ENCODE data around the gene EPHB1.
"Not testable (repeated sequence)": the region's sequence is repeated elsewhere in the genome, so short reads cannot be mapped to it uniquely, and the experiment has no call there.

Gene EPHB1

DNA sequence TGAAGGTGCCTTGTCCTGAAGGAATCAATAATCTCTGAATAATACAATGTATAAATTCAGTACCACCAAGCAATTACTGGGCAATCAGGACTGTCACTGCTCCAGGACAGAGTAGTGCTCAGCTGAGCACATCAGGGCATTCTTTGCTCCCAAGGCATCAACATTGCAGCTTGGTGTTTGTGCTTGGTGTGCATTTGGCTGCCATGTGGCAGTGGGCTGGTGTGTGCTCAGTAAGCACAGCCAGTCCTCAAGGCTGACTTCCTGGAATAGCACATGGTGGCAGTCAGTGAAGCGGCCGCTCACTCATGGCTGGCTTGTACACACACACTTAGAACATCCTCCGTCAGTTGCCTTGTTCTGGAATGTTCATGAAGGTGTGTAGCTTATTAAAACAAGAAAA is 217.0 kb downstream of the EPHB1 start:
- DNase-seq, result no peak

DNA sequence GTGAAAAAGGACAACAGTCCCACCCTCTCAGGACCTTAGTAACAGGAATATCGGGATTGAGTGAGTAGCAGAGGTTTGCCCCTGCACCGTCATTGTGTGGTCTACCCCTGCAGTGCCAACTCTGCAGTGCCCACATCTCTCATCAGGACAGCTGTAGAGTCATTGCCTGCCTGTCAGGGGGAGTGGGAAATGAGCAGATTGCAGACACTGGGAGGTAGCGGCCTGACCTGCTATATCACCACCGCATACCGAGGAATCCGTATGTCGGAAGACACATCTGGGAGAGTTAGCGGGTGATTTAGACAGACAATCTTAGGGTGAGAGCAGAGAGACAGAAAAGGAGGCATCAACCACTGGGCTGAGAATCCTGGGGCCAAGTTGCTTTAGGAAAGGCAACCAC is 218.1 kb downstream of the EPHB1 start:
- no peak for DNase-seq

DNA sequence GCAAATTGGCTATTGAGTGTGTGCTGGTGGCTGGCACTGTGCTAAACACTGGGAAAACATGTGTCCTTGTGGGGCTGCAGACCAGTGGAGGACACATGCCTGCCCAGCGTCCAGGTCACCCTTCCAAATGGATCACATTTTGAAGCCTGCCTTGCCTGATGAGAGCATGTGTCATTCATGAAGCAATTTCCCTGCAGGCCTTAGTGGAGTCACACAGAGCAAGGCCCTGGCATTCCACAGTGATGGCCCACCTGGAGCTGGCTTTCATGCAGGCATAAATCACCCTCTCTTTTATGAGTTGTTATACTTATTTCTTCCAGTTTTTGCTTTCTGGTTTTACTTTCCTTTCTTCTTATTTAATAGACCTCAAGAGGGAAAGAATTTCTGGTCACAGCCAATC is 219.5 kb downstream of the EPHB1 start:
- no peak for DNase-seq

DNA sequence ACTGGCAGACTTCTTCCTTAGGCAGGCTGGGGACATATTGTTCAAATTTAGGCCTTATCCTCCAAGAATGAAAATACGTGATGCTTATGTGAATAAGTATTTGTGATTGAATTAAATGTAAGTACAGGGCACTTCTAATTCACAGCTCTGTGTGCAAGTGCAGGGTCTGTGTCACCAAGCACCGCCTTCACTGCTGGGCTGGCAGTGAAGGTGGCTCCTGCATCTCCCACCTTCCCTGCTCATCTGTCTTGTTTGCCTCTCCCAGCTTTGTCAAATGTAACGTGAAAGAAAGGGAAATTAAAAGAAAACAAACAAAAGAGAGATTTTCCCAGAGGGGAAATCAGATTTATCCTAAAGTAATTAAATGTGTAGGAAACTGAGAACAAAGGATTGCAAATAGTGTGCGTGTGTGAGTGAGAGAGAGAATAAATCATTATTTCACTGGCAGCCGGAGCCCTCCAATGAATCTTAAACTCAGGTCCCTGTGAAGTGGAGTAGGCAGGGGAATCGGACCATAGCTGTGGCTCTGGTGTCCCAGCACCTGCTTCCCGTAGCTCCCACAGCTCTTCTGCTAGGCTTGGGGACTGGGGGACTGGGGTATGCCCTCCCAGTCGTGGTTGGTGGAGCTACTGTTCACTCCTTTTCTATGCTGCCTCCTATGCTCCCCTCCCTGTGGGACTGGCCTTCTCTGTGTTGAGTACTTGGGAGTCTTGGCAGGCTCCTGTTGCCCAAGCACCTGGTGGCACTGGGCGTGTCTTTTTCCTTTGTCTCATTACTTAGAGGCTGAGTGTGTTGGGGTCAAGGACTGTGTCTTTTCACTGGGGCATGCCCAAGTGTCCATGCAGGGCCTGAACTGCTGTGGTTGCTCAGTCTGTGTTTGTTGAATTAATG is 222.2 kb downstream of the EPHB1 start:
- DNase-seq, result no peak

DNA sequence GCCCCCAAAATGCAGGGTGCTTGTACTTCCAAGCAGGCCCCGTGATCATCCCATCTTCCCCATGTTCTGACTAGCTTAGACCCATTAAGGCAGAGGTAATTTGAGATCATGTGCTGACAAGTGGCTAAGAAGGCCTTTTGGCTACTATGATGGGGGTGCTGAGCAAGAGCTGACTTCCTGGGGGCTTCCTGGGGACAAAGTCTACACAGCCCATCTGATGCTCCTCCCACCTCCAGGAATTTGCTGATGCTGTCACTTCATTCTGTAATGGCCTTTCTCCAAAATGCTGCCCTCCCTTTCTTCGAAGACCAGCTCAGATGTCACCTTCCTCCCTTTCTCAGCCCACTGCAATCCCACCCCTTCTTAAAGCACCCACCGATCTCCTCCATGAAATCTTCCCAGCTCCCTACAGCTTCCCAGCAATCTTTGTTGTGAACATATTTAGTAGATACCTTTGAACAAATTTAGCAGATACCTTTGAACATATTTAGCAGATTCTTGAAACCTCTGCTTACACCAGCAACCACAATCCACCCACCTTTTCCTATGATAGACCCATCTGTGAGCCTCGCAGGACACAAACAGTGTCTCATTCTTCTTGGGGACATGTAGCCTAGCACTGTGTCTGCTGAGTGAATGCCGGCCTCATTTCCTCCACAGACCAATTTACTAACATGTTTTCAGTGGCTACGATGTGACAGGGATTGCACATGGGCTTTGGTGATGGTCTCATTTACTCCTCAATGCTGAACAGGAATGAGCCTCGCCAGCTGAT is 223.3 kb downstream of the EPHB1 start:
- no peak for DNase-seq

DNA sequence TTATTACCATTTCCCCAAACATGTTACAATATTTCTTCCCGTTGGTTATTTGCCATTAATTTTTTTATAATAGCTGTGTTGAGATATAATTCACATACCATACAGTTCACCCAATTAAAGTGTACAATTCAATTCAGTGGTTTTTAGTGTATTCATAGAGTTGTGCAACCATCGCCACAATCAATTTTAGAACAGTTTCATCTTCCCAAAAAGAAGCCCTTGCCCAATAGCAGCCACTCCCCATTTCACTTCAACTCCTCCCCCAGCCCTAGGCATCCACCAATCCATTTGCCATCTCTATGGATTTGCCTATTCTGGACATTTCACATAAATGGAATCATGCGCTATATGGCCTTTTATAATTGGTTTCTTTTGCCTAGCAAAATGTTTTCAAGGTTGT is 225.1 kb downstream of the EPHB1 start:
- DNase-seq, result no peak

DNA sequence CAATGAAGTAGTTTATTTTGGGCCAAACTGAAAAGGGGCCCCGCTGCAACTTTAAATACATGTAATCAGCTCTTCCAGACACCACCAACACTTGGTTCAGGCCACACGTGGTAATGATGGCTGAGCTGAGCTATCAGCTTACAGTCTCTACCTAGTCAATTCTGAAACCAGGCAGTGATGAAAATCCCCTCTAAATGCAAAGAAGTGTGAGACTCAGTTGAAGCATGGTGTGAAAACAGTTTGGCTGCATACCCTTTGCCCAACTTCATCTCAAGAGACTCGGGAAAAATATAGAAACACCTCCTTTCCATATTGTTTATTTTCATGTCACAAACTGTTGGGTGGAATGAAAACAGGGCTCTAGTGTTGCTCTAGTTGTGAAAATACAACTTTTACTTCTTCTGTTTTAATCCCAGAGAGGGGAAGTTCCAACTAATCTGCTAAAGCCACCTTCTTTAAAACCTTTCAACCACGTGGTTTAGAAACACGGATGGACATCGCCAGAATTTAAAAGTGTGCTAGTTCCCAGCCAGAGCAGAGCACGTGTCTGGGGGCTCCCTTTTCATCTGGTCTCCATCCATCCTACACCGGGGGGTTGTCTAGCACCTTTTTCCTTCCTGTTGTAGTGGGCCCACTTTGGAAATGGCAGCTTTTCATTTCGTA is 229.1 kb downstream of the EPHB1 start:
- no peak for DNase-seq

DNA sequence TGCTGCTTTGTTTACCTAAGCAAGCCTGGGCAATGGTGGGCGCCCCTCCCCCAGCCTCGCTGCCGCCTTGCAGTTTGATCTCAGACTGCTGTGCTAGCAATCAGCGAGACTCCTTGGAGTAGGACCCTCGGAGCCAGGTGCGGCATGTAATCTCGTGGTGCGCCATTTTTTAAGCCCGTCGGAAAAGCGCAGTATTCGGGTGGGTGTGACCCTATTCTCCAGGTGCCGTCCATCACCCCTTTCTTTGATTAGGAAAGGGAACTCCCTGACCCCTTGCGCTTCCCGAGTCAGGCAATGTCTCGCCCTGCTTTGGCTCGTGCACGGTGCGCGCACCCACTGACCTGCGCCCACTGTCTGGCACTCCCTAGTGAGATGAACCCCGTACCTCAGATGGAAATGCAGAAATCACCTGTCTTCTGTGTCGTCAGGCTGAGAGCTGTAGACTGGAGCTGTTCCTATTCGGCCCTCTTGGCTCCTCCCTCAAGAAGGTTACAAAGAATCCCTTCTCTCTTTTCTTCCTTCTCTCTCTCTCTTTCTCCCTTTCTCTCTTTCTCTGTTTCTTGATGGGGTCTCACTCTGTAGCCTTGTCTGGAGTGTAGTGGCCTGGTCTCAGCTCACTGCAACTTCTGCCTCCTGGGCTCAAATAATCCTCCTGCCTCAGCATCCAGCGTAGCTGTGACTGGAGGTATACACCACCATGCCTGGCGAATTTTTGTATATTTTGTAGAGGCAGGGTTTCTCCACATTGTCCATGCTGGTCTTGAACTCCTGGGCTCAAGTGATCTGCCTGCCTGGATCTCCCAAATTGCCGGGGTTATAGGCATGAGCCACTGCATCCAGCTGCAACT is 235.9 kb downstream of the EPHB1 start:
- DNase-seq, result not testable (repeated sequence)

DNA sequence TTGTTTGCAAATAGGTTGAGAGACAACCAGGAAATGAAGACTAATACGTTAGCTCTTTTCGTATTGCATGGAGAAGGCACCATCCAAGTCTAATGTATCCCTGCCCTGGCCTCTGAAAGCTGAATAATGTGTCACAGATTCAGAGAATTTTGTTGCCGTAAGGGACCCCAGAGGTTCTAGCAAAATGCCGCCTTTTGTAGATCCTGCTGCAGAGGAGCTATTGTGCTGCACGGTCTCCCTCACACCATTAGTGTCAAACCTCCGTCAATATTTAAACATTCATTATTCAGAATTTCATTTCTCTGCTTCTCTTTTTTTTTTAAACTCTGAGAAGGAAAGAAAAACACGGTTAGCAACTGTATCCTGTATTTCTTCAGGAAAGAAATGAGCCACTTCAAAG is 238.7 kb downstream of the EPHB1 start:
- DNase-seq, result no peak

DNA sequence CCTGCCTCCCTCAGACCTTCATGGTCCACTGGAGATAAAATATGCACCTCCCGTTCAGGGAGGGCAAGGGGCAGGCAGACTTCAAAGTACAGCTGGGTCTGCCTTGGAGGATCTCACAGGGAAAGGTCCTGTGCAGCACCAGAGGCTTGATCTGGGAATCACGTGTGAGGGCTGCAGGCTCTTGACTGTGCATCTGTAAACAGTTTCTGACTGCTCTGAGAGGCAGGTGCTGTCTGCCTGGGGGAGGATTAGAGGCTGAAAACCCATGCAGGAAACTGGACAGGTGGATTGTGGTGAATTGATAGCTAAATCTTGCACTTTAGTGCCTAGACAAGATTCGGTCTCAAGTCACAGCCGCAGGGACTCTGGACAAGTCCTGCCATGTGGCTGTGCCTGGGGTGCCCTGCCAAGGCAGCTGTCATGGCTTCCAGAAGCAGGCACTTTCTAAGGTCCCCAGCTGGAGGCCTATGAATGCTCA is 239.3 kb downstream of the EPHB1 start:
- no peak for DNase-seq

DNA sequence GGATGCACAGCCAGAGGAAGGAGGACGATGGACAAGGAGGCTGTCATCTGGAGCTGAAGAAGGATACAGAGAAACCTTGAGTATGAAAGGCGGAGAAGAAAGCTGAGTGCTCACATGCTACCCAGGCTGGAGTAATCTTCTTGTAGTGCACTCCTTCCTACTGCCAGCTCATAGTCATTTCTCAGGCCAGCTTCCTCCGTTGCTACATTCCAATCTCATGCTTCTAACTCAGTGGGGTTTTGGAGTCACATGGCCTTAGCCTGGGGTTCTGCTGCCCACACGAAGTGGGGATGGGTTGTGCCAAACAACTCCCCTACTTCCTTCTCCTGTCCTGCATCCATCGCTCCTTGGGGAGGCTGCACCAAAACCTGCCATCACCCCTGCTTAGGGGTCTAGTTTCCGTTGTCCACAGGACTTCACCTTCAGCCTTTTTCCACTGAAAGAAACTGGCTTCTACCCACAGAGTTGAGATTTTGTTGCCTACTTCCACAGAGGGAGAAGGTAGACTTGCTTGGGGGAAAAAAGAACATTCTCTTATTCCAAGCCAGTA is 239.9 kb downstream of the EPHB1 start:
- no peak for DNase-seq

DNA sequence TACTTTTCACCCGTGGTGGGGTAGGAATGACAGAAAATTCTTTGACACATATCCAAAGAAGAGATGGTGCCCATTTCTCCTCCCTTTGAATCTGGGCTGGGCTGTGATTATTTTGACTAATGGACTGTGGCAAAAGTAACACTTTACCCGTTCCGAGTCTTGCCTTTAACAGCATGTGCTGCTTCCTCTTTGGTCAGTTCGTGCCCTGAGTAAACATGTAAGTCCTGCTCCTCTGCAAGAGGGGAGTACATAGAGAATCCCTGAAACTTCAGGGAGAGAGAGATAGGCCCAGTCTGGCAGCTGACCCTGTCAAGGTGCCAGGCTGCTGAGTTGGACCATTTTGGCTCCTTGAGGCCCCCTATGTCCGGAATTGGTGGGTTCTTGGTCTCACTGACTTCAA is 243.1 kb downstream of the EPHB1 start:
- no peak for DNase-seq

DNA sequence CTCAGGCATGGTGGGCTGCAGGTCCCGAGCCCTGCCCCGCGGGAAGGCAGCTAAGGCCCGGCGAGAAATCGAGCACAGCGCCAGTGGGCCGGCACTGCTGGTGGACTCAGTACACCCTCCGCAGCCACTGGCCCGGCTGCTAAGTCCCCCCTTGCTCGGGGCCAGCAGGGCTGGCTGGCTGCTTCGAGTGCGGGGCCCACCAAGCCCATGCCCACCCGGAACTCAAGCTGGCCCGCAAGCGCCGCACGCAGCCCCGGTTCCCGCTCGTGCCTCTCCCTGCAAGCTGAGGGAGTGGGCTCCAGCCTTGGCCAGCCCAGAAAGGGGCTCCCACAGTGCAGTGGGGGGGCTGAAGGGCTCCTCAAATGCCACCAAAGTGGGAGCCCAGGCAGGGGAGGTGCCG is 244.5 kb downstream of the EPHB1 start:
- DNase-seq, result not testable (repeated sequence)

DNA sequence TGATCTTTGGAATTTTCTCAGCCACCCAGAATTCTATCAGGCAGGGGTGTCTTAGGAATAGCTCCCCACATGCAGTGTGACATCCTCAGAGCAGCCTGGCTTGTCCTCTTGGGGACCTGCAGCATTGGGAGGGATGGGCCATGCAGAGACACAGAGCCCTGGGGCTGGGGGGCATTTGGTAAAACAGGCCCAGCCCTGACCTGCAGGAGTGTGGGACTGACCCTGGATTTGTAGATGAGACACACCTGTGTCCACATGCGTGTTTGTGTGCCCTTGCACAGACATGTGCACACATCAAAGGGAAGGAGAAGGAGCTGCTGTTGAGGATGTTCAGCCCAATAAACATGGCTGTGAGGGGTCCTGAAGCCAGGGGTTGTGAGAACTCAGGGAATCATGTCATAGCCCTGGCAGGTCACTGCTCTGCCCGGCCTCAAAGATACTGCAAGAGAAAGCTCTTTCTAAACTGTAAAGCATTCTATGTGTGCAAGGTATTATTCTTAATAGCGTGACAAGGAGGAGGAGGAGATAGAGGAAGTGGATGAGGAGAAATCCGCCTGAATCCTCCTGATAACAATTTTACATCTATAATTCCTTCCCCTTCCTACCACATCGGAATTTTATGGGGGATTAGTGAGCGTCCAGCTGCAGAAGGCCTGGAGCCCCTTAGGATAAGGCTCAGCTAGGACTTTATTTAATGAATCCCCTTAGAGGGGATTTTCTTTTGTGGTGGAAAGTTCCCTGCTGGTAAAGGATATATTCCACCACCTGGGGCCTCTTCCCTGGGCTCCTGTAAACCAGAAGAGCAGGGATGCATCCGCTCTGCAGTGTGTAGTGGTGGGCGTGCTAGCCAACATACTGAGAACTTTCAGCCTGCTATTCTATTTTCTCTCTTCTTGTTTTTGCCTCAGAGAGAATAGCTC is 245.5 kb downstream of the EPHB1 start:
- no peak for DNase-seq

DNA sequence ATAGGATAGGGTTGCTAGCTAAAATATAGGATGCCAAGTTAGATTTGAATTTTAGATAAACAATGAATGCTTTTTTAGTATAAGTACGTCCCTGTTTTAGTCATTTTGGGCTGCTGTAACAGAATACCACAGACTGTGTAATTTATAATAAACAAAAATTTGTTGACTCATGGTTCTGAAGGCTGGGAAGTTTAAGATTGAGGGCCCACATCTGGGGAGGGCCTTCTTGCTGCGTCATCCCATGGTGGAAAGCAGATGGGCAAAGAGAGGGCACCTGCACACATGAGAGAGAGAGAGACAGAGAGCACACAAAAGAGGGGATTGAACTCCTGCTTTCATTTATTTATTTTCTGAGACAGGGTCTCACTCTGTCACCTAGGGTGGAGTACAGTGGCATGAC is 246.5 kb downstream of the EPHB1 start:
- no peak for DNase-seq

DNA sequence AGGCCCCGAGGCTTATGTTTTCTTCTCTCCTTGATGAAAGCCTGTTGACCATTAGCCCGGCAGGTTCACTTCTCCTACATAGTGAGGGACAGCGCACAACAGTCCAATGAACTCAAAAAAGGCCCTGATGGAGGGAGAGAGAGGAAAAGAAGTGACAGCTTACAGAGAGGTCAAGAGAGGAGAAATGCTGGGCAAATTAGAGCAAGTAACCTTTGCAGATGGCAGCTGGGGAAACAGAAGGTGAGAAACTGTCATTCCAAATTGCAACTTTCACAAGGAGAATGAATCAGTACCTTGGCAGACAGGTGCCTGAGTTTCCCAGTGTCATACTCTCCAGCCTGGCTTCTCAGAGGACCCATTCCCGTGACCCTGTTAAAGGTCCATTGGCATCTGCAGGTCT is 252.0 kb downstream of the EPHB1 start:
- DNase-seq, result no peak

DNA sequence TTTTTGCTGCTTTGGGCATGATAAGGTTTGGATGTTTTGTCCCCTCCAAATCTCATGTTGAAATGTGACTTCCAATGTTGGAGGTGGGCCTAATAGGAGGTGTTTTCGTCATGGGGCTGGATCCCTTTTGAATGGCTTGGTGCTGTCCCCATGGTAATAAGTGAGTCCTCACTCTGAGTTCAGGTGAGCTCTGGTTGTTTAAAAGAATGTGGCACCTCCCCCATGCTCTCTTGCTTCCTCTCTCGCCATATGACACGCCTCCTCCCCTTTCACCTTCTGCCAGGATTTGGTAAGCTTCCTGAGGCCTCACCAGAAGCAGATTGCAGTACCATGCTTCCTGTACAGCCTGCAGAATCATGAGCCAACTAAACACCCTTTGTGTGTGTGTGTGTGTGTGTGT is 255.5 kb downstream of the EPHB1 start:
- no peak for DNase-seq

DNA sequence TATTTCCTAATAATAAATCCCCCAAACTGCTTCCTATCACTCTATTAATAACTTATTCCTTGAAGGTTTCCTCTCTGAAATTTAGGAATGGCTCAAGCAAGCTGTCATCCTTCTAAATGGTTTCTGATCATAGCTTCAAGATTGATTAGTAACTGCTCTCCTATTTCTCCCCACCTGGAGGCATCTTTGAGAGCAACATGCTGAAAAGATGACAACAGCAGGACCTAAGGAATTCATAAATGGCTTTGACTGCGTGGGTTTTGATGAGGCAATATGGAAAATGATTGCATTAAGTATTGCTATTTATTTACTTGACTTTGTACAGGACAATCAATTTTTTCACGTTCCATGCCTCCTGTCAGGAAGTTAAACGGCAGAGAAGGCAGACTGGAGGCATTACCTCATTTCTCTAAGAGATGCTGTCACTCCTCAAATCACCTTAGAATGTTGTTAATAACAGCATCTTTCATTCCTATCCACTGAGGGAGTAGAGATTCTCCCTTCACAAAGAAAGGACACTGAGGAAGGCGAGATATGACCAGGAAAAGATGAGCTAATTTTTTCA is 256.4 kb downstream of the EPHB1 start:
- DNase-seq, result no peak

DNA sequence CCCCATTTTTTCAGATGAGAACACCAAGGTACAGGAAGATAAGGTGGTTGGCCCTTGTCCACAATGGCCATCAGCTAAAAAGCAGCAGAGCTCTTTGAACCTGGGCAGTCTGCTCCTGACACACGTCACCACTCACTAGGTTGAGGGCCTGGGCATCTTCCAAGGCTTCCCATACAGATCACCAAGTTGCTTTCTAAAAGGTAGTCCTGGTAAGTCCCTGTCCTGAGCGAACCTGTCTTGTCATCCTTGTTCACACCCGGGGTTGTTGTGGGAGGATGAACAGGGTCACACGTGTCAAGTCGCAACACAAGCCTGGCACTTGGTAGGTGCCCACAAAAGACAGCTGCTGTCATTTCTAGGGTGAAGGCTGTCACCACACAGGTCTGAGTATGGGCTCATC is 260.4 kb downstream of the EPHB1 start:
- DNase-seq, result no peak

DNA sequence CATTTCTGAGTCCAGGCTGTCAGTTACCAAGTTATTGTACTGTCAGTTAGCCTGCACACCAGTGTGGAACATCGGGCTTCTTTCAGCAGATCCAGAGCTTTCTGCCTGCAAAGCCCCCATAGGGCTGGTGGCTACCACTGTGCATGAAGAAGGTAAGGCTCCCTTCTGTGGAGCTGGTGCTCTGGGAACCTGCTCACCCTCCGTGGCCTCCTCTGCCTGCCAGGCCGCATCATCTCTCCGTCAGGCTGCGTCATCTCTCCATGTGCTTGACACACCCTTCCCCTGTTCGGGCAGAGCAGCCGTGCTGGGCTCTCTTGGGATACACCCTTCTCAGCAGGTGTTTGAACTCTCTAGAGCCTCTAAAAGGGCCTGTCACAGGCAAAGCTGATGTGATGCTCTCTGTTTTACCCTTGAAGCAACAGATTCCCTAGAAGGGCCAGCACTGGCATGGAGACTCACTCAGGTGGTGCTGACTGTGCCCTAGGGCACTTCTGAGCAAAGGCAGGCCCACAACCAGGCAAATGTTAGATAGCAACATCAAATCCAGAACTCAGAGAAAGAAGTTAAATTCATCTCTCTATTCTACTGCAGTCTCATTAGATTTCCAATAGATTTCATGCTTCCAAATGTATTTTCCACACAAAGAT is 261.1 kb downstream of the EPHB1 start:
- no peak for DNase-seq

Data from activated CD4-positive, alpha-beta T cell treated with anti-CD3 and anti-CD28 coated beads for 1 hour (primary cell).